Adrenal gland (tissue), 19 donors: ENCODE data around the gene SDC4. TPM values are rescaled to one million over a fixed set of nuclear protein-coding genes. Genes with fewer than 3 reads are reported as not detected.

Source experiments
- DNase-seq, 7 donors: peaks; one replicate each; pipeline ENCODE4 v3.0.0-alpha.2; 2019 to 2020
- H3K27ac ChIP-seq, 5 donors: fragments of 200-600 bp; sonication (generic) in 4 of 5; 1 replicate in 3 of 5; 2 replicates in 2 of 5; pipeline versions ENCODE4 v1.5.1 to v1.8.0; 2016 to 2020; ENCODE audit warnings: mild to moderate bottlenecking in 1 of 5
- H3K27me3 ChIP-seq: fragments of 200-600 bp; 2 replicates; pipeline ENCODE4 v1.8.0; 2021
- H3K36me3 ChIP-seq, 2 donors: fragments of 200-600 bp; replicated peaks in 1 of 2; 1 replicate in 1 of 2; 2 replicates in 1 of 2; pipeline versions ENCODE4 v1.5.1 to v1.8.0; 2018 to 2022
- H3K4me1 ChIP-seq, 2 donors: fragments of 200-600 bp; replicated peaks in 1 of 2; 1 replicate in 1 of 2; 2 replicates in 1 of 2; pipeline versions ENCODE4 v1.5.1 to v1.8.0; 2018 to 2021
- H3K4me3 ChIP-seq, 4 donors: fragments of 200-600 bp; sonication (generic) in 3 of 4; one replicate each; pipeline ENCODE4 v1.5.1; 2016 to 2018
- H3K9me3 ChIP-seq, 3 donors: fragments of 200-600 bp; sonication (generic) in 1 of 3; replicated peaks in 1 of 3; 1 replicate in 2 of 3; 2 replicates in 1 of 3; pipeline versions ENCODE4 v1.5.1 to v1.8.0; 2016 to 2021
- CTCF ChIP-seq, 6 experiments: fragments of 450-650 bp in 4 of 6; fragments of 200-600 bp in 2 of 6; sonication (generic) in 1 of 6; IDR thresholded peaks; 1 replicate in 5 of 6; 2 replicates in 1 of 6; pipeline versions ENCODE4 v1.5.1 to v1.8.0; 2016 to 2021; ENCODE audit warnings: antibody characterized with exemption in 6 of 6, mild to moderate bottlenecking in 2 of 6, moderate library complexity in 1 of 6
- POLR2A ChIP-seq, 2 donors: fragments of 450-650 bp; IDR thresholded peaks; one replicate each; pipeline ENCODE4 v1.6.1; 2017; ENCODE audit warnings: antibody characterized with exemption in 2 of 2, mild to moderate bottlenecking in 2 of 2, moderate library complexity in 1 of 2
- WGBS, 4 donors: extraction: QIAGEN DNeasy Blood & Tissue Kit in 2 of 4; methylation state at CpG; one replicate each; pipeline versions ENCODE4 v1.1.5 to v1.1.7; 2013 to 2017; 5-methylcytosine and 5-hydroxymethylcytosine counted together
- intact Hi-C, 2 donors: fragments of 100-400 bp; cut with DNase I; formaldehyde crosslinking; loops; one replicate each; pipeline versions ENCODE4 v1.14.1 to v1.15.0; 2022 to 2023
- long read RNA-seq, 10 donors: library from polyadenylated mRNA in 3 of 10; unstranded in 2 of 10; stranded (forward) in 1 of 10; transcript quantifications; one replicate each; pipeline ENCODE4 v2.0.0 and lab custom pipeline, GENCODE V29; 2021 to 2026
- polyA plus RNA-seq, 3 donors: library from polyadenylated mRNA; stranded (reverse); fragments of 200-250 nt in 2 of 3; fragments of 350-450 nt in 1 of 3; fragmentation: Illumina TruSeq in 1 of 3; extraction: RNeasy Lipid Tissue Mini Kit (QIAGEN cat#74804) in 1 of 3; gene quantifications; one replicate each; pipeline ENCODE4 v1.2.3, GENCODE V29; 2013 to 2014
- total RNA-seq, 9 donors: library from RNA; depleted of rRNA in 4 of 9; stranded (reverse); fragments of >200 nt in 4 of 9; fragments of 120-200 nt in 1 of 9; fragmentation: NEBNext Ultra II Directional in 1 of 9; extraction: Animal tissue kit (Norgen Biotek cat#: 25700) in 1 of 9; gene quantifications; one replicate each; pipeline versions ENCODE4 v1.1.0 to v1.2.4, GENCODE V29; 2013 to 2023
- donor health status: healthy with polysubstance abuse.
- donor health status: Bipolar disorder and iron deficiency.
- donor health status: DM: yes; HTN: yes; CAD: no.
- donor health status: DM: no; HTN: no; CAD: no.
- donor health status: DM: no; HTN: no; CAD: no.
- donor health status: DM: yes; HTN: yes; CAD: no.

SDC4 gene
- total RNA-seq (100 to 1,000 TPM in 2 of 9 donors, 10 to 100 TPM in 7; 51.4 to 128 (median 76.9) TPM), polyA plus RNA-seq (10 to 100 TPM; 48.7 to 64.9 (median 55.3) TPM)
- long read RNA-seq, donor 1, transcript SDC4-201 (5 exons, 2,613 nt): major isoform, 7 of 7 reads
- long read RNA-seq, donor 1, partial matches to known transcripts: 0 of 7 reads
- long read RNA-seq, donor 1, other reads (novel, unspliced or antisense): 0 of 7 reads
- long read RNA-seq, donor 2, transcript SDC4-201 (5 exons, 2,613 nt): major isoform, 17 of 17 reads
- long read RNA-seq, donor 2, partial matches to known transcripts: 0 of 17 reads
- long read RNA-seq, donor 2, other reads (novel, unspliced or antisense): 0 of 17 reads
- long read RNA-seq, donor 3, transcript SDC4-201 (5 exons, 2,613 nt): major isoform, 13 of 13 reads
- long read RNA-seq, donor 3, partial matches to known transcripts: 0 of 13 reads
- long read RNA-seq, donor 3, other reads (novel, unspliced or antisense): 0 of 13 reads
- long read RNA-seq, donor 4, partial matches to known transcripts: 0 of 39 reads
- long read RNA-seq, donor 4, other reads (novel, unspliced or antisense): 38 of 39 reads
- long read RNA-seq, donor 5, transcript SDC4-201 (5 exons, 2,613 nt): major isoform, 41 of 57 reads
- long read RNA-seq, donor 5, partial matches to known transcripts: 3 of 57 reads
- long read RNA-seq, donor 5, other reads (novel, unspliced or antisense): 13 of 57 reads
- long read RNA-seq, donor 6, partial matches to known transcripts: 0 of 14 reads
- long read RNA-seq, donor 6, other reads (novel, unspliced or antisense): 13 of 14 reads
- long read RNA-seq, donor 7, transcript SDC4-201 (5 exons, 2,613 nt): major isoform, 10 of 10 reads
- long read RNA-seq, donor 7, partial matches to known transcripts: 0 of 10 reads
- long read RNA-seq, donor 7, other reads (novel, unspliced or antisense): 0 of 10 reads
- long read RNA-seq, donor 8, transcript SDC4-201 (5 exons, 2,613 nt): major isoform, 21 of 21 reads
- long read RNA-seq, donor 8, partial matches to known transcripts: 0 of 21 reads
- long read RNA-seq, donor 8, other reads (novel, unspliced or antisense): 0 of 21 reads
- long read RNA-seq, donor 9, transcript SDC4-201 (5 exons, 2,613 nt): major isoform, 11 of 11 reads
- long read RNA-seq, donor 9, partial matches to known transcripts: 0 of 11 reads
- long read RNA-seq, donor 9, other reads (novel, unspliced or antisense): 0 of 11 reads
- long read RNA-seq, donor 10, partial matches to known transcripts: 0 of 2 reads
- long read RNA-seq, donor 10, other reads (novel, unspliced or antisense): 0 of 2 reads

DNA sequence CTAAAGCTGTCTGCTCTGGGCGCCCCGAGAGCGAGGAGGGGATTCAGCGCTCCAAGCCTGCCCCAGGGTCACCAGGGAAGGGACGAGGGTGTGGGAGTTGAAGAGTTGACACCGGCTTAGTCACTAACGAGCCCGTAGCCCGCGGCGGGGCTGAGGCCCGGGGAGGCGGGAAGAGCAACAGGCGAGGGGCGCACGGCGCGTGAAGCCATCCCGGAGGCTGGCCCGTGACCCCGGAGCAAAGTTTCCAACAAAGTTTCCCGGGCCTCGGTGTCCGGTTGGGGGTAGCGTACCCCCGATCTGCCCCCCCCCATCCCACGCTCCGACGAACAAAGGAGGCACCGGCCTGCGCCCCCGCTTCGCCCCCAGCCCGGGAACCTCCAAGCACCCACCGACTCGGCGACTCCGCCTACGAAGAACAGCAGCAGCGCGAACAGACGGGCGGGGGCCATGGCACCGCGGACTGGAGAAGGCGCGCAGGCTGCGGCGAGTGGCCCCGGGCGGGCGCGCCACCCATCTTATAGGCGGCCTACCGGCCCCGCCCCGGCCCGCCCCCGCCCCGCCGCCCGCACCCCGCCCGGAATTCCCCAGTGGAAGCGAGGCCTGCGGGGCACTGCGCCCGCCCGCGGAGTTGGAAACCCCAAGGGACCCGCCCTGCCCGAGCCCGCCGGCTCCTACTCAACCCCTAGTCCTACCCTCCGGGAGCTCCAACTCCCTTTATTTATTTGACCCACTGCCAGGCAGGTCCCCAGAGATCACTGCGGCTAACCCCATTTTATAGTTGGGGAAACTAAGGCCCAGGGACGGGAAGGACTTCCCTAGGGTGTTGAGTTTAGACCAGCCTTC, at the start of gene SDC4:
SDC4 (minus strand) TSS at position 489 of the 843 bp plus-strand sequence; CDS start at position 449, 40 bp downstream.
- Histone ChIP-seq H3K4me1 (peaks cover 38 to 45% of the 10 kb centered on the region in 2 donors), H3K4me3 (peak within 1 kb of the TSS; percentile 63 to 86 (median 76)), H3K36me3 (no peaks in the 10 kb centered on the region), H3K27ac (peak within 1 kb of the TSS; percentile 66 to 98 (median 94)), H3K27me3 (no peaks in the 10 kb centered on the region), H3K9me3 (no peaks in the 10 kb centered on the region)
- peak; percentile 70 to 83 (median 79) for DNase-seq
- 1 to 13% (median 4%) methylated on average over 1 to 77 of the region's 77 CpGs for WGBS, 4 donors
- no peak for TF ChIP-seq CTCF (IDR thresholded peaks at IDR 0.05)
- TF ChIP-seq POLR2A (IDR thresholded peaks at IDR 0.05): peak; percentile 94 to 96
- intact Hi-C loops: no loop called here

DNA sequence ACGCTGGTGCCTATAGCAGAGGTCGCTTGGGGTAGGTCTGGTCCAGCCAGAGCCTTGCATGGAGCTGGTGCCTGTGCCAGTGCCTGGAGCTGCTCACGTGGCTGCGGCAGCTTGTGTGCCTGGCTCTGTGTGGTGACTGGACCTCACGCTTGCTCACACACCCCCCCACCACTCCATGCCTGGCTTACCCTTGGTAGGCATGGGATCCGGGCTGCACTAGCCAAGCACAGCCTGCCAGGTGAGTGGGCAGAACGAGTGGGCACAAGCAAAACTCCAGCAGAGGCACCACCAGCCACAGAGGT, 46.8 kb upstream of the SDC4 start:
- Histone ChIP-seq H3K27ac (no peak overlapping the region), H3K4me1 (no peaks in the 10 kb centered on the region), H3K36me3 (no peaks in the 10 kb centered on the region), H3K27me3 (no peaks in the 10 kb centered on the region), H3K4me3 (no peak overlapping the region), H3K9me3 (peaks cover 0 to 3% (median 0%) of the 10 kb centered on the region in 3 donors)
- no peak for DNase-seq
- 79 to 89% (median 88%) methylated on average over 3 to 7 of the region's 7 CpGs; no CpG with 5 or more reads in 1 of the 4 donors for WGBS, 4 donors
- TF ChIP-seq CTCF (IDR thresholded peaks at IDR 0.05): no peak
- TF ChIP-seq POLR2A (IDR thresholded peaks at IDR 0.05): no peak
- intact Hi-C loops: no loop called here

GRCh38 chr20:45394221-45395113, 46.2 kb upstream of the SDC4 start:
- no peak for DNase-seq
- TF ChIP-seq CTCF (IDR thresholded peaks at IDR 0.05) (no peak), POLR2A (IDR thresholded peaks at IDR 0.05) (no peak)
- Histone ChIP-seq H3K4me1 (no peaks in the 10 kb centered on the region), H3K27ac (no peak overlapping the region), H3K9me3 (no peaks in the 10 kb centered on the region), H3K4me3 (no peak overlapping the region), H3K36me3 (no peaks in the 10 kb centered on the region), H3K27me3 (no peaks in the 10 kb centered on the region)
- WGBS, 4 donors: 80 to 85% (median 83%) methylated on average over 12 to 21 of the region's 21 CpGs
- intact Hi-C loops: no loop called here
